Endothelial cell of umbilical vein (primary cell): ENCODE results near the gene CNNM3.

Source experiments
- EZH2 ChIP-seq: IDR thresholded peaks from 2 replicates; pipeline ENCODE4 v1.6.1; 2012; ENCODE audit warnings: borderline replicate concordance, low read depth, mild to moderate bottlenecking, moderate library complexity, low read length, inconsistent platforms; ENCODE audit not compliant: severe bottlenecking
- FOS ChIP-seq: IDR thresholded peaks from 2 replicates; pipeline ENCODE4 v1.6.1; 2011; ENCODE audit warnings: mild to moderate bottlenecking, low read length, moderate library complexity, borderline replicate concordance; ENCODE audit not compliant: insufficient read depth
- GATA2 ChIP-seq: IDR thresholded peaks from 2 replicates; pipeline ENCODE4 v1.7.0; 2011; ENCODE audit warnings: low read depth, mild to moderate bottlenecking, moderate library complexity, mixed read lengths, low read length; ENCODE audit not compliant: insufficient read length, insufficient read depth
- JUN ChIP-seq: IDR thresholded peaks from 2 replicates; pipeline ENCODE4 v1.6.1; 2011; ENCODE audit warnings: borderline replicate concordance, low read depth; ENCODE audit not compliant: insufficient read length, insufficient read depth
- MYC ChIP-seq: IDR thresholded peaks from one replicate; pipeline ENCODE4 v1.6.1; 2011; ENCODE audit warnings: mild to moderate bottlenecking, low read depth, low read length
- POLR2A ChIP-seq: IDR thresholded peaks from 2 replicates; pipeline ENCODE4 v1.6.1; 2012; ENCODE audit warnings: low read depth, mild to moderate bottlenecking, control low read depth, low read length
- POLR2AphosphoS5 ChIP-seq: IDR thresholded peaks from 2 replicates; pipeline ENCODE4 v1.6.1; 2012; ENCODE audit warnings: low read depth, mild to moderate bottlenecking, control low read depth, low read length, moderate library complexity; ENCODE audit not compliant: insufficient read depth
- TF ChIP-seq, protein P1 (sequence below), 2 donors: IDR thresholded peaks; 1 replicate in 1 of 2; 2 replicates in 1 of 2; pipeline ENCODE4 v1.5.1; 2011; ENCODE audit warnings: low read length in 2 of 2, mild to moderate bottlenecking in 2 of 2, moderate library complexity in 2 of 2, control low read depth in 1 of 2, inconsistent platforms in 1 of 2, low read depth in 1 of 2; ENCODE audit not compliant: insufficient read depth in 1 of 2; ENCODE audit errors: extremely low read depth in 1 of 2
- TF ChIP-seq, protein P2 (sequence below): IDR thresholded peaks from 2 replicates; pipeline ENCODE4 v1.6.1; 2011; ENCODE audit not compliant: insufficient read depth, insufficient read length

DNA sequence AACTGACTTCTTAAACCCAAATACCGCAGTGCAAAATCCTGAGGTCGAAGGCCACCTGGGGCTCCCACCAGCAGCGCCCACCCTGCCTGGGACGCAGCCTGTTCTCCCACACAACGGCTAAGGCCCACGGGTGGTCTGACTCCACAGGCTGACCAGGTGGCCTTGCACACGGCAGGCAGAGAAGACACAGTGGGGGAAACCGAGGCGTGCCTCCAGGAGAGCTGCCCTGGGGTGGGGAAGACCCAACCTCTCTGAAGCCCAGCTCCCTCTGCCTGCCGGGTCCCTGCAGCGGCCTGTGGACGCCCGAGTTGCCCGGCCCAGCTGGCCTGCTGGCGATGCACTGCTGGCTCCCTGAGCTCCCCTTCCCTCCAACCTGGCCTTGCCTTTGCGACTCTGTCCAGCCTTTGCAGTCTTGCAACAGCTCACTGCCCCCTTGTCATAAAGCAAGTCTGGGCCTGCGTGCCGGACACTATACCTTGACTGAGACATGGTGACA lies 63.5 kb downstream of the CNNM3 start:
- TF ChIP-seq, protein P1, sequence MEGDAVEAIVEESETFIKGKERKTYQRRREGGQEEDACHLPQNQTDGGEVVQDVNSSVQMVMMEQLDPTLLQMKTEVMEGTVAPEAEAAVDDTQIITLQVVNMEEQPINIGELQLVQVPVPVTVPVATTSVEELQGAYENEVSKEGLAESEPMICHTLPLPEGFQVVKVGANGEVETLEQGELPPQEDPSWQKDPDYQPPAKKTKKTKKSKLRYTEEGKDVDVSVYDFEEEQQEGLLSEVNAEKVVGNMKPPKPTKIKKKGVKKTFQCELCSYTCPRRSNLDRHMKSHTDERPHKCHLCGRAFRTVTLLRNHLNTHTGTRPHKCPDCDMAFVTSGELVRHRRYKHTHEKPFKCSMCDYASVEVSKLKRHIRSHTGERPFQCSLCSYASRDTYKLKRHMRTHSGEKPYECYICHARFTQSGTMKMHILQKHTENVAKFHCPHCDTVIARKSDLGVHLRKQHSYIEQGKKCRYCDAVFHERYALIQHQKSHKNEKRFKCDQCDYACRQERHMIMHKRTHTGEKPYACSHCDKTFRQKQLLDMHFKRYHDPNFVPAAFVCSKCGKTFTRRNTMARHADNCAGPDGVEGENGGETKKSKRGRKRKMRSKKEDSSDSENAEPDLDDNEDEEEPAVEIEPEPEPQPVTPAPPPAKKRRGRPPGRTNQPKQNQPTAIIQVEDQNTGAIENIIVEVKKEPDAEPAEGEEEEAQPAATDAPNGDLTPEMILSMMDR (IDR thresholded peaks at IDR 0.05; ENCODE audit: extremely low read depth in 1 of 2, insufficient read depth in 1 of 2, low read depth in 1 of 2, low read length in 2 of 2) = no peak
- no peak for TF ChIP-seq POLR2A
- TF ChIP-seq MYC = no peak
- TF ChIP-seq, protein P2, sequence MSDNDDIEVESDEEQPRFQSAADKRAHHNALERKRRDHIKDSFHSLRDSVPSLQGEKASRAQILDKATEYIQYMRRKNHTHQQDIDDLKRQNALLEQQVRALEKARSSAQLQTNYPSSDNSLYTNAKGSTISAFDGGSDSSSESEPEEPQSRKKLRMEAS = no peak
- TF ChIP-seq EZH2 = no peak
- no peak for TF ChIP-seq JUN
- TF ChIP-seq POLR2AphosphoS5 = no peak
- TF ChIP-seq FOS = no peak
- TF ChIP-seq GATA2 = no peak
